GM18498 (cell line): ENCODE measurements around the gene NME4.
A peak's percentile ranks its signal among the peaks of the same experiment; 100 is the strongest.
"Not testable (repeated sequence)": the region's sequence is repeated elsewhere in the genome, so short reads cannot be mapped to it uniquely, and the experiment has no call there.

Experiments used
- ATAC-seq: cut with Tn5 transposase; IDR thresholded peaks from one replicate; pipeline ENCODE4 v1.9.1; 2021; ENCODE audit warnings: mild to moderate bottlenecking, moderate library complexity; ENCODE audit not compliant: unreplicated experiment

The NME4 gene

GRCh38 chr16:397135-397661 lies at the start of gene NME4:
TSS of gene NME4 (plus strand) at chr16:397199. CDS start at chr16:397223, 24 bp downstream.
- no peak for ATAC-seq

DNA sequence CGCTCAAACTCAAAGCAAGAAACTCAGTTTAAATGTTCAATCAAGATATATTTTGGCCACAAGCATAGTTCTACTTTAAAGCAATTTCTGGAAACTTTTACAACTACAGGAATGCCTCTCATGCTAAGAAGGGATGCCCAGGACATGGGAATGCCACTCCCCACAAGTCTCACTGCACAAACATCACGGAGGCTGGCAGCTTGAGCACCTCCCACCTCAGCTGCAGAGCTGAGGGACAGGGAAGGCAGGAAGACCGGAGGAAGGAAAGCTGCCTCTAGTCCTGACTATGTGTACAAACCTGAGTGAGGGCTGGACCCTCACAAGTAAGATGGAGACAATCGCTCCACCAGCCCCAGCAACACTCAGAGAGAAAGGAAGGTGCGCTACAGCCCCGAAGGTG lies 49.8 kb upstream of the NME4 start:
- ATAC-seq, result no peak

GRCh38 chr16:348495-348894 lies 48.5 kb upstream of the NME4 start:
- not testable (repeated sequence) for ATAC-seq

DNA sequence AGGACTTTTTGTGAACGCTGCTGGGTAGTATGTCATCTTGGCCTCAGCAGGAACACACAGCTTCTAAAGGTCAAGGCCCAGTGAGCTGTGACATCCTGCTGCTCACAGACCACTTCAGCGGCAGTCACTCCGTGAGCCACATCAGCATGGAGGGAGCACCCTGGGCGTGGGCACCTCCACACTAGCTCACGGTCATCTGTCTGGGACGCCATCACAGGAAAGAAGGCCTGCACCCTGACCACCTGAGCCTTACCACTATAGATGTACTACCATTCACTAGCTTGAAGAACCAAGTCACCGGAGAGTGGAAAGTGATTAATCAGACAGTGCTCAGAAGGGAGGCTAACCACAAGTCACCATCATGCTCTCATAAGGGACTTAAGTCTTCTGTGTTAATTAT lies 47.8 kb upstream of the NME4 start:
- ATAC-seq, result no peak

DNA sequence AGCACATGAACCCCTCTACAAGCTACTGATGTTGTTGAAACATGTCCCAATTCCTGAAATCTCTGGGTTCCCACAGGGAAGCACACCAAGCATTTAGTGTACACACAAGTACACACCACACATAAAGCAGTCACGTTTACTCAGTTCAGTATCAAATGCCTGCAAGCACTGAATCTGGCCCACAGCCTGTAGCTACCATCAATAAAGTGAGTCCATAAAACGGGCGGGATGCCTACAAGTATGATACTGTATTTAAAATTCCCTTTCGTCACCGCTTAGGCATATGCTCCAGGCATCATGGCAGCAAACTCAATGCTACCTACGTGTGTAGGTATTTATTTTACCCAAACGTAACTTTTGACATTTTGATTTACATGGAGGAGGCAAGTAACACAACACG lies 46.8 kb upstream of the NME4 start:
- no peak for ATAC-seq

GRCh38 chr16:351804-352520 lies 45.0 kb upstream of the NME4 start:
- peak; percentile 39 for ATAC-seq

DNA sequence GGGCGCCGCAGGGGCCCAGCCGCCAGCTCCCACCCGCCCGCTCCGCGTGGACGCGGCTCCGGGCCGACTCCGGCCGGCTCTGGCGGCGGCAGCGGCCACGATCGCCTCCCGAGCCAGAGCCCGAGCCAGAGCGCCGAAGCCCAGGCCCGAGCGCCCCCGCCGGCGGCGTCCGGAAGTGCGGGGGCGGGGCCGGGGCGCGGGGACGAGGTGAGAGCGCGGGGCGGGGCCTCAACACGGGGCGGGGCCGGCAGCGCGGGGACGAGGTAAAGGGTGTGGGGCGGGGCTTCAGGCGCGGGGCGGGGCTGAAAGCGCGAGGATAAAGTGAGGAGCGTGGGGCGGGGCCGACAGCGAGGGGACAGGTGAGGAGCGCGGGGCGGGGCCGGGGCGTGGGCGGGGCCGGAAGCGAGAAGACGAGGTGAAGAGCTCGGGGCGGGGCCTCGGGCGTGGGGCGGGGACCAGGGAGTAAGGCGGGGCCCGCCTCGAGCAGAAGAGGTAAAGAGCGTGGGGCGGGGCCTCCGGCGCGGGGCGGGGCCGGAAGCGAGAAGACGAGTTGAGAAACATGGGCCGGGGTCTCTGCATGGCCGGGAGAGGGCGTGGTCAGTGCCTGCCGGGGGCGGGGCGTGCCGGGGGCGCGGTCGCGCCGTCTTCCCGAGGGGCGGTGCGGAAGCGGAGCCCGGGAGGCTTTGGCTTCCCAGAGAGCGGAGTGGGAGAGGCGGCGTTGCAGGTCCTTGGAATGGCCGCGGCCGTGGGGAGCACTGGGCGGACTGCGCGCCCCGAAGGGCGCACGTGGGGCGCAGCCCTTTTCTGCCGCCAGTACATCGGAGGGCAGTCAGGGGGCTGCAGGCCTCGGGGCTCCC lies 44.2 kb upstream of the NME4 start, which contains the start of gene AXIN1:
TSS of gene AXIN1 (minus strand) at position 177 of the 857 bp plus-strand sequence. CDS start 5,698 bp downstream, outside the sequence.
- peak; percentile 68 for ATAC-seq

DNA sequence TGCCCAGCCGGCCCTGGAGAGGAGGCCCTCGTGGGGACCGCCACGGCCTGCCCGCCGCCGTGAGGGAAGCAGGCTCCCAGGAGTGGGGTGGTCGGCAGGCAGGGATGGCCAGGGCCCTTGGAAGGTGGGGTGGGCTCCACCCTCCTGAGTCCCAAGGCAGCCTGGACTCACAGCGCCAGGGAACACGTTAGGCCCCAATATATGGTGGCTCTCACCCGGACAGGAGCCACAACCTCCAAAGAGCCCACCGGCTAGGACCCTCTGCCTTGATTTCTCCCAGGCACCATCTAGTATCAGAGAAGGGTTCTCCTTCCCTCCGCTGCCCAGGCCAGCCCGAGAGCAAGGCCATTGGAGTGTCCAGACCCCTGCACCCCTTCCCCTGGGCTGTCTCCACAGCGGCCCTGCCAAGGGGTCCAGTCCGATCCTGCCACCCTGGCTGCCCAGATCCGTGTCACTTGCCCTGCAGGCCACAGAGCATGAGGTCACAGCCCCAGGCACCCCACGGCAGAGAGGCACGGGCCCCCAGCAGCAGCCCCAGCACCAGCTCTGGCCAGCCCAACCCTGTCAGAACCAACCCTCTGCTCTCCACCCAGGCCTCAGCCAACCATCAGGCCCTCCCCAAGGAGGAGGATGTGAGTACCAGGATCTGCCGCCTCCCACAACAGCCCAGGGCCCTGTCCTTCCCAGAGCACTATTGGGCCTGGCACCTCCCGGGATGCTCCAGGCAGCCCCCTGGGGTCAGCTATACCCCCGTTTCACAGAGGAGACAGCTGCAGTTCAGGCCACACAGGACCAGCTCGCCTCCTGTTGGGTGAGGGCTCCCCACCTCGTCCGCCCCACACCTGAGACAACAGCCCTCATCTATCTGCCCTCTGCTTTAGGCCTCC lies 43.4 kb upstream of the NME4 start:
- ATAC-seq, result no peak

DNA sequence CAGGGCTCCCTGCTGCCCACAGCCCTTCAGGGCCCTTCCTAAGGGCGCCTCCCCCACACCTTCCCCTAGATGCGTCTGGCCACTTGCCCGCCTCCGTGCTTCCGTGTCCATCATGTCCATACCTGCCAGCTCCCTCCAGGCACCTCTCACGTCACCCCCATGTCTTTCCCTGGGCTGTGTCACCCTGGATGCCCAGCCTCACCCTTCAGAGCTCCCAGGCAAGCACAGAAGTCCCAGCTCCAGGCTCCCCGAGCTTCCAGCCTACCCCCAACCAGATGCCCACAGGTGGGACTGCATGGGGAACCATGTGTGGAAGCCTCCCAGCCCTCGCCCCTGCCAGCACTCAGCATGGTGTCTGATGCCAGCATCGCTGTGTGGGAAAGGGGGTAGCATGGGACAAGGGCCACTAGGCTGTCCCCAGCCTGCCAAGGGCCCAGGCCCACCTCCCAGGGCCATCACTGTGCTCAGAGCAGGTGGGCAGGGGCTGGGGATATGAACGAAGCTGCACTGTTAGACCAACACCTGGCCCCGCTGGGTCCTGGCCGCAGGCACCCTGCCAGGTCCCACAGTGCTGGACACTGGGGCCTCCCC lies 42.6 kb upstream of the NME4 start:
- ATAC-seq, result no peak

GRCh38 chr16:354971-355461 lies 42.0 kb upstream of the NME4 start:
- ATAC-seq, result no peak

DNA sequence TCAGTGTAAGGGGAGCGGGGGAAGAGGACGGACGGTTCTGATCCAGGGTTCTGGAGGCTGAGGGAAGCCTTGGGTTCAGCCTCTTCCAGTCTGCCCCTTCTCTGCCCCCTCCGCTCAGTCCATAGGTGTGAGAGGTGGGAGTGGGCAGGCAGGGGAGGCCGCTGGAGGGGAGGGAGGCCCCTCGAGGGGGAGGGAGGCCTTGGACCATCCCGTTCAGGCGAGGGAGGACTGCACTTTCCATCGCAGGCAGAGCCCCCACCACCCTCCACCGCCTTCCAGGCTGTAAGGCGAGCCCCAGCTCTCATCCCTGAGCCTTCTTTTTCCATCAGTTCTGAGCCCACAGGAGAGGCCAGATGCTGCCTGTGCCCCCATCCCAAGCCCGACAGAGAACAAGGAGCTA lies 40.3 kb upstream of the NME4 start:
- no peak for ATAC-seq

- no peak for ATAC-seq
Measured at GRCh38 chr16:359067-359763, 37.8 kb upstream of the NME4 start.

DNA sequence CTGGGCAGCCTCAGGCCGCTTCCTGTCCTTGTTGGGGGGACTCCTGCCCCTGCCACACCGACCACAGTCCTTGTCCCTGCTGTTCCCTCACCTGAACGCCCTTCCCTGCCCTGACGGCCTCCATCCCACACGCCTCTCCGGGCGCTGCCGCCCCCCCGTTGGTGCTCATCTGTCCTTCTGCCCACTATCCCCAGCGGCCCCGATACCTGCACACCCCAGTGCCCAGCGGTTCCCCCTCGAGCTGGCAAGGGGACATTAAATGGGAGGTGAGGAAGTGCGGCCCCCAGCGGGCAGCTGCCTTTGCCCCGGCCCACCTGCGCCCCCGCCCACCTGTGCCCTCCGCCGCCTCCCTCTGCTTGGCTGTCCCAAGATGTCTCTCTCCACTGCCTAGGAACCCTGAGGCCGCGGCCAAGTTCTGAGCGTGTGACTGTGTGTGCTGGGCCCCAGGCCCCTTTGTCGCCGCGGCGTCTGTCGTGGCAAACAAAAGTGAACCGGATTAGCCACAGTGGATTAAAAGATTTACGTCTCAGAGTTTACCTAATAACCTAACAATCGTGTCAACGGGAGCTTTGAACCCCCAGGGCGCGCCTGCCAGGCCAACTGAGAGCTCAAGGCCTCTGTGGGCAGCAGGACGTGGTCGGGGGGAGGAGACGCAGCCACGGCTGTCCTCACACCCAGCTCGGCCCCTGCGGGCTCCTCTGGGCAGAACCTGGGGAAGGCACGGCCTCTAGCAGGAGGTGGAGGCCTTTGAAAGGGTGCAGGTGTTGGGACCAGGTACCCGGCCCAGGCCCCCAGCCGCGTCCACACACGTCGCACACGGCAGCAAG lies 36.9 kb upstream of the NME4 start:
- ATAC-seq, result no peak

DNA sequence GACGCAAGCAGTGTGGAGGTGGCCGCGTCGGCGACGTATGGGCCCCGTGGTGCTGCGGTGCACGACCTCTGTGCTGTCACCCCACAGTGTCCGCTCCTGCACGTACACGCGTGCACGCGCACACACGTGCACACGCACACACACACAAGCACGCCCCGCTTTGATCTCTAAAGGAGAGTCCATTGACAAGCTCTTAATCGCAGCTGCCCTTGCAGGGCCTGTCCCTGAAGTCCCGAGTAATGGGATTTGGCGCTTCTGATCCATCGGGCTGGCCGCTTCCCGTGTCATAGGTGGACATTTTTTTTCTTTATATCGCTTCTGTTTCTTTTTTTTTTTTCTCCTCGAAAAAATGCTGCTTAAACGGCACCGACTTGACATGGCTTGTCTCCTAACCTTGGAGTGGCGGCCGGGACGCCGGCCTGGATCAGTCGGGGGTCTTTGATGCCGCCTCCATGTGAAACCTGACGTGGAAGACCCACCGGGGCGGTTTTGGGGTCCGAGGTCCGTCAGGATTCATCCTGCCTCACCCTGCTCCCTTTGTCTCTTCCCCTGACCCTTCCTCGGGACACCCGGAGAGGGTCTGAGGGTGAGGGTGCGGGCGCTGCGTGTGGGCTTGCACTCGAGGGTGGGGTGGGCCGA lies 36.2 kb upstream of the NME4 start:
- no peak for ATAC-seq

- no peak for ATAC-seq
Measured at GRCh38 chr16:361341-361871, 35.6 kb upstream of the NME4 start.

- peak; percentile 48 for ATAC-seq
Measured at GRCh38 chr16:361872-362701, 34.9 kb upstream of the NME4 start.

- ATAC-seq, result not testable (repeated sequence)
Measured at GRCh38 chr16:362702-362999, 34.3 kb upstream of the NME4 start.
